ENCODE data around the gene EP300. TPM values are rescaled to one million over a fixed set of nuclear protein-coding genes. Genes with fewer than 3 reads are reported as not detected.
"Not testable (repeated sequence)": the region's sequence is repeated elsewhere in the genome, so short reads cannot be mapped to it uniquely, and the experiment has no call there.

The EP300 gene
- 10 to 100 TPM; 48.7 to 50.9 TPM for total RNA-seq
- long read RNA-seq, donor 1, partial matches to known transcripts: 3 of 9 reads
- long read RNA-seq, donor 1, other reads (novel, unspliced or antisense): 6 of 9 reads
- long read RNA-seq, donor 2, partial matches to known transcripts: 12 of 15 reads
- long read RNA-seq, donor 2, other reads (novel, unspliced or antisense): 3 of 15 reads

- intact Hi-C loops (cut with DNase I): loop anchor here in 1 of 2 donors (2.0 kb wide), 1 partner anchor 141 kb away; the partner anchor contains the start of gene RBX1
These were observed at the start of gene EP300 for GRCh38 chr22:41092023-41092817. TSS of gene EP300 (plus strand) at chr22:41092592. CDS start at chr22:41093005, 413 bp downstream.

GRCh38 chr22:41043722-41044121, 48.7 kb upstream of the EP300 start:
- intact Hi-C loops (cut with DNase I): no loop called here
- DNase-seq (ENCODE audit: low spot score): no peak

More at GRCh38 chr22:41092023-41092817, at the start of gene EP300:
- DNase-seq (ENCODE audit: low spot score): peak; percentile 95

GRCh38 chr22:41045575-41045974, 46.8 kb upstream of the EP300 start:
- intact Hi-C loops (cut with DNase I): not testable (repeated sequence)

GRCh38 chr22:41047801-41048211, 44.6 kb upstream of the EP300 start:
- DNase-seq (ENCODE audit: low spot score): no peak
- intact Hi-C loops (cut with DNase I): no loop called here

More at GRCh38 chr22:41045575-41045974, 46.8 kb upstream of the EP300 start:
- not testable (repeated sequence) for DNase-seq (ENCODE audit: low spot score)

GRCh38 chr22:41048345-41048744, 44.0 kb upstream of the EP300 start:
- DNase-seq (ENCODE audit: low spot score): not testable (repeated sequence)

GRCh38 chr22:41048791-41049717, 43.3 kb upstream of the EP300 start:
- DNase-seq (ENCODE audit: low spot score): peak; percentile 86
- intact Hi-C loops (cut with DNase I): loop anchor here in 1 of 2 donors (1.0 kb wide), 1 partner anchor 44 kb away; no protein-coding TSS in a partner anchor

More at GRCh38 chr22:41048345-41048744, 44.0 kb upstream of the EP300 start:
- intact Hi-C loops (cut with DNase I): not testable (repeated sequence)

GRCh38 chr22:41049795-41050194, 42.6 kb upstream of the EP300 start:
- not testable (repeated sequence) for DNase-seq (ENCODE audit: low spot score)
- intact Hi-C loops (cut with DNase I): loop anchor here in 1 of 2 donors (1.0 kb wide), 1 partner anchor 44 kb away; no protein-coding TSS in a partner anchor

GRCh38 chr22:41050883-41051282, 41.5 kb upstream of the EP300 start:
- intact Hi-C loops (cut with DNase I): no loop called here
- no peak for DNase-seq (ENCODE audit: low spot score)

GRCh38 chr22:41052661-41053490, 39.5 kb upstream of the EP300 start:
- DNase-seq (ENCODE audit: low spot score): no peak
- intact Hi-C loops (cut with DNase I): no loop called here

GRCh38 chr22:41057076-41057475, 35.3 kb upstream of the EP300 start:
- no peak for DNase-seq (ENCODE audit: low spot score)
- intact Hi-C loops (cut with DNase I): no loop called here

GRCh38 chr22:41062146-41062545, 30.2 kb upstream of the EP300 start:
- intact Hi-C loops (cut with DNase I): no loop called here
- DNase-seq (ENCODE audit: low spot score): no peak

- peak; percentile 65 for DNase-seq (ENCODE audit: low spot score)
- intact Hi-C loops (cut with DNase I): not testable (repeated sequence)
These were observed 28.1 kb upstream of the EP300 start for GRCh38 chr22:41064326-41064725.

GRCh38 chr22:41066341-41066740, 26.1 kb upstream of the EP300 start:
- peak; percentile 59 for DNase-seq (ENCODE audit: low spot score)
- intact Hi-C loops (cut with DNase I): not testable (repeated sequence)

- intact Hi-C loops (cut with DNase I): not testable (repeated sequence)
These were observed 24.4 kb upstream of the EP300 start for GRCh38 chr22:41067968-41068367.

GRCh38 chr22:41070665-41071331, 21.6 kb upstream of the EP300 start:
- peak; percentile 41 for DNase-seq (ENCODE audit: low spot score)
- intact Hi-C loops (cut with DNase I): loop anchor here in 1 of 2 donors (10.0 kb wide), 1 partner anchor 66 kb away; no protein-coding TSS in a partner anchor

More at GRCh38 chr22:41067968-41068367, 24.4 kb upstream of the EP300 start:
- DNase-seq (ENCODE audit: low spot score): not testable (repeated sequence)

GRCh38 chr22:41074061-41074460, 18.3 kb upstream of the EP300 start:
- intact Hi-C loops (cut with DNase I): loop anchor here in 1 of 2 donors (10.0 kb wide), 1 partner anchor 69 kb away; no protein-coding TSS in a partner anchor
- no peak for DNase-seq (ENCODE audit: low spot score)

- intact Hi-C loops (cut with DNase I): loop anchor here in 1 of 2 donors (10.0 kb wide), 1 partner anchor 70 kb away; no protein-coding TSS in a partner anchor
- DNase-seq (ENCODE audit: low spot score): no peak
These were observed 17.9 kb upstream of the EP300 start for GRCh38 chr22:41074466-41074865.
